Measurements from ENCODE around the gene MRPL40.

GRCh38 chr22:19396934-19397733 is 35.2 kb upstream of the MRPL40 start:
- TF ChIP-seq ZNF223 (tag by site-specific recombination; IDR thresholded peaks at IDR 0.05) (no peak), YY1 (tag by site-specific recombination; IDR thresholded peaks at IDR 0.05) (no peak), MZF1 (tag by site-specific recombination; IDR thresholded peaks at IDR 0.05; ENCODE audit: borderline replicate concordance) (no peak), ZNF280C (tag by site-specific recombination; IDR thresholded peaks at IDR 0.05) (no peak), ZNF654 (tag by site-specific recombination; IDR thresholded peaks at IDR 0.05; ENCODE audit: low read depth) (no peak), CTCF (tag by site-specific recombination; IDR thresholded peaks at IDR 0.05) (no peak), REST (tag by site-specific recombination; IDR thresholded peaks at IDR 0.05) (no peak), SP7 (tag by site-specific recombination; IDR thresholded peaks at IDR 0.05) (no peak), ZNF138 (tag by site-specific recombination; IDR thresholded peaks at IDR 0.05; ENCODE audit: borderline replicate concordance) (no peak), ZNF114 (tag by site-specific recombination; IDR thresholded peaks at IDR 0.05) (no peak), BCL11B (tag by site-specific recombination; IDR thresholded peaks at IDR 0.05; ENCODE audit: low read depth) (no peak), ZXDB (tag by site-specific recombination; IDR thresholded peaks at IDR 0.05) (no peak), ZNF548 (tag by site-specific recombination; IDR thresholded peaks at IDR 0.05) (no peak)
